Left ventricle myocardium superior (tissue), 1 donor: Measurements from ENCODE around the gene TEF. TPM values are rescaled to one million over a fixed set of nuclear protein-coding genes. Genes with fewer than 3 reads are reported as not detected.
"Not testable (repeated sequence)": the region's sequence is repeated elsewhere in the genome, so short reads cannot be mapped to it uniquely, and the experiment has no call there.

Source experiments
- ATAC-seq: fragments of 200-7000 bp; cut with Tn5 transposase; one replicate; pipeline ENCODE4 v1.9.1; 2020; ENCODE audit warnings: mild to moderate bottlenecking, moderate library complexity
- DNase-seq: peaks from one replicate; pipeline ENCODE4 v3.0.0-alpha.2; 2020
- intact Hi-C: fragments of 100-400 bp; cut with micrococcal nuclease; formaldehyde crosslinking; loops from one replicate; pipeline ENCODE4 v1.11.0; 2022
- total RNA-seq: library from RNA; stranded (reverse); fragmentation: NEBNext Ultra II Directional; extraction: Animal tissue kit (Norgen Biotek cat#: 25700); gene quantifications from one replicate; pipeline ENCODE4 v1.2.1, GENCODE V29; 2021
- donor health status: DM: no; HTN: yes; CAD: no; lungs with severe emphysema.

Gene TEF
- total RNA-seq, 1 donor from 2014 or later = 25.4 TPM

- ATAC-seq (no peak), DNase-seq (no peak)
- intact Hi-C loops = no loop called here
These were observed 26.9 kb downstream of the TEF start for GRCh38 chr22:41408665-41409064.

GRCh38 chr22:41410311-41410751, 28.6 kb downstream of the TEF start:
- intact Hi-C loops = no loop called here
- ATAC-seq (peak; percentile 69), DNase-seq (peak; percentile 83)

GRCh38 chr22:41411021-41411851, 29.5 kb downstream of the TEF start:
- intact Hi-C loops = no loop called here
- DNase-seq (peak; percentile 54), ATAC-seq (peak; percentile 37)

- no peak for ATAC-seq
- DNase-seq = no peak
- intact Hi-C loops = no loop called here
These were observed 33.8 kb downstream of the TEF start for GRCh38 chr22:41415554-41415953.

GRCh38 chr22:41417622-41418390, 36.1 kb downstream of the TEF start:
- DNase-seq (peak; percentile 96), ATAC-seq (peak; percentile 69)
- intact Hi-C loops = no loop called here

GRCh38 chr22:41418717-41419116, 37.0 kb downstream of the TEF start:
- intact Hi-C loops = no loop called here
- ATAC-seq (no peak), DNase-seq (no peak)

GRCh38 chr22:41425660-41426365, 44.1 kb downstream of the TEF start:
- intact Hi-C loops = no loop called here
- no peak for ATAC-seq
- no peak for DNase-seq

- DNase-seq = no peak
- intact Hi-C loops = no loop called here
- ATAC-seq = no peak
These were observed 47.6 kb downstream of the TEF start for GRCh38 chr22:41429232-41429950.

- intact Hi-C loops = no loop called here
- ATAC-seq (no peak), DNase-seq (no peak)
These were observed 48.2 kb downstream of the TEF start for GRCh38 chr22:41429951-41430332.

- no peak for ATAC-seq
- no peak for DNase-seq
- intact Hi-C loops = no loop called here
These were observed 49.9 kb downstream of the TEF start for GRCh38 chr22:41431656-41432055.

GRCh38 chr22:41433480-41433879, 51.7 kb downstream of the TEF start:
- DNase-seq, ATAC-seq, intact Hi-C loops: not testable (repeated sequence)

GRCh38 chr22:41434361-41435003, 52.7 kb downstream of the TEF start:
- peak; percentile 12 for ATAC-seq
- peak; percentile 30 for DNase-seq
- intact Hi-C loops = not testable (repeated sequence)

GRCh38 chr22:41435560-41435959, 53.8 kb downstream of the TEF start:
- no peak for DNase-seq
- intact Hi-C loops = no loop called here
- ATAC-seq = peak; percentile 2

- ATAC-seq = peak; percentile 16
- intact Hi-C loops = no loop called here
- DNase-seq = peak; percentile 62
These were observed 54.8 kb downstream of the TEF start for GRCh38 chr22:41436322-41437113.

GRCh38 chr22:41437198-41437597, 55.5 kb downstream of the TEF start:
- intact Hi-C loops = no loop called here
- DNase-seq (no peak), ATAC-seq (no peak)

GRCh38 chr22:41440511-41440910, 58.8 kb downstream of the TEF start:
- intact Hi-C loops, ATAC-seq, DNase-seq: not testable (repeated sequence)

GRCh38 chr22:41442240-41442792, 60.6 kb downstream of the TEF start:
- intact Hi-C loops = no loop called here
- ATAC-seq (no peak), DNase-seq (no peak)
